HFFc6 (cell line): ENCODE results near the gene ZNF451. TPM values are rescaled to one million over a fixed set of nuclear protein-coding genes. Genes with fewer than 3 reads are reported as not detected.

Experiments
- DNase-seq: peaks from one replicate; pipeline ENCODE4 v3.0.0-alpha.2; 2018
- H3K27ac Mint-ChIP-seq: 2 replicates; pipeline ENCODE4 v1.8.0; 2020; ENCODE audit warnings: mild to moderate bottlenecking, mixed read lengths
- H3K27me3 Mint-ChIP-seq: 2 replicates; pipeline ENCODE4 v1.8.0; 2021; ENCODE audit warnings: mild to moderate bottlenecking, moderate library complexity, mixed read lengths; ENCODE audit not compliant: insufficient read depth
- H3K36me3 Mint-ChIP-seq: 2 replicates; pipeline ENCODE4 v1.8.0; 2021; ENCODE audit warnings: low read depth, mixed read lengths
- H3K4me1 Mint-ChIP-seq: 2 replicates; pipeline ENCODE4 v1.8.0; 2020; ENCODE audit warnings: low read depth, mixed read lengths
- H3K4me3 Mint-ChIP-seq: 2 replicates; pipeline ENCODE4 v1.8.0; 2020; ENCODE audit warnings: mild to moderate bottlenecking, moderate library complexity, mixed read lengths
- H3K9me3 Mint-ChIP-seq: 2 replicates; pipeline ENCODE4 v1.8.0; 2020; ENCODE audit warnings: mild to moderate bottlenecking, mixed read lengths
- total RNA-seq, 6 experiments: library from RNA; stranded (reverse); fragmentation: NEBNext Ultra II Directional; extraction: Animal tissue kit (Norgen Biotek cat#: 25700); gene quantifications; 2 replicates in 1 of 6; 3 replicates in 5 of 6; pipeline ENCODE4 v1.2.3, GENCODE V29; 2021
- TF ChIP-seq, protein P1 (sequence below): fragments of 200-600 bp; sonication (generic); IDR thresholded peaks from 2 replicates; pipeline ENCODE4 v1.5.0; 2021; ENCODE audit warnings: antibody characterized with exemption, mild to moderate bottlenecking

Gene ZNF451
- total RNA-seq, 6 experiments from 2014 or later, result 47.0 to 54.2 (median 47.7) TPM

DNA sequence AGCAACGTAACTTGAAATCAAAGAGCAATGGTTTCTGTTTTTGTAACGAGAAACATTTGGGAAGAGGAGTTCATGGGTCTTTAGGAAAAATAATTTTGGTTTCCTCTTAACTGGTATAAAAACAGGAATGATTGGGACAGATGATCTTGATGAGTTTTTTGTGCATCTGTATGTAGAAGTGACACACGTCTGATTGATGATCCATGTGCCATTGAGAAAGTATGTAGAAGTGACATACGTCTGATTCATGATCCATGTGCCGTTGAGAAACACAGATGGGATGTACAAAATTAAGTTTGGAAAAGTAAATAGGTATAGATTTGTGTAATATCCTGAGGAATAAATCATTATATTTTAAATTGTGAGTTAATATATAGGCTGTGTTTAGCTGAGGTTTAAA, 41.4 kb upstream of the ZNF451 start:
- Mint-ChIP-seq H3K36me3 (peaks cover 37% of the 10 kb centered on the region), H3K27me3 (peaks cover 12% of the 10 kb centered on the region), H3K9me3 (no peaks in the 10 kb centered on the region), H3K27ac (peak overlapping the region; percentile 50), H3K4me1 (peaks cover 35% of the 10 kb centered on the region), H3K4me3 (peak overlapping the region; percentile 86)
- no peak for DNase-seq
- TF ChIP-seq, protein P1, sequence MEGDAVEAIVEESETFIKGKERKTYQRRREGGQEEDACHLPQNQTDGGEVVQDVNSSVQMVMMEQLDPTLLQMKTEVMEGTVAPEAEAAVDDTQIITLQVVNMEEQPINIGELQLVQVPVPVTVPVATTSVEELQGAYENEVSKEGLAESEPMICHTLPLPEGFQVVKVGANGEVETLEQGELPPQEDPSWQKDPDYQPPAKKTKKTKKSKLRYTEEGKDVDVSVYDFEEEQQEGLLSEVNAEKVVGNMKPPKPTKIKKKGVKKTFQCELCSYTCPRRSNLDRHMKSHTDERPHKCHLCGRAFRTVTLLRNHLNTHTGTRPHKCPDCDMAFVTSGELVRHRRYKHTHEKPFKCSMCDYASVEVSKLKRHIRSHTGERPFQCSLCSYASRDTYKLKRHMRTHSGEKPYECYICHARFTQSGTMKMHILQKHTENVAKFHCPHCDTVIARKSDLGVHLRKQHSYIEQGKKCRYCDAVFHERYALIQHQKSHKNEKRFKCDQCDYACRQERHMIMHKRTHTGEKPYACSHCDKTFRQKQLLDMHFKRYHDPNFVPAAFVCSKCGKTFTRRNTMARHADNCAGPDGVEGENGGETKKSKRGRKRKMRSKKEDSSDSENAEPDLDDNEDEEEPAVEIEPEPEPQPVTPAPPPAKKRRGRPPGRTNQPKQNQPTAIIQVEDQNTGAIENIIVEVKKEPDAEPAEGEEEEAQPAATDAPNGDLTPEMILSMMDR, result no peak

DNA sequence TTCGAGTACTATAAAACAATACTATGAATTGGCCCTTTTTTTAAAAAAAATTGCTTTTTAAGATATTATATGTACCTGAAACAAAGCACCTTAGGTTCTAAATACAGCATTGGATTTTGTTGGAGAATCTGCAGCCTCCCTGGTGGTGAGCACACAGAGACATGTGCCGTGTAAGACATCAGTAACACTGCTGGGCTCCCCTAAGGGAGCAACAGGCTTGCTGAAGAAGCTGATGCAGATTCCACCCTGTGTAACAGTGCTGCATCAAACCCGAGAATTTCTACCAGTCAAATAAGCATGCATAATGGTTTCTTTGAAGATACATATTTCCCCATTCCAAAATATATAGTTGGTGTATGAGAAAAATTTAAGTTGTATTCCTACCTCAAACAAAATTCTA, 26.1 kb upstream of the ZNF451 start:
- Mint-ChIP-seq H3K9me3 (no peaks in the 10 kb centered on the region), H3K4me3 (no peak overlapping the region), H3K27ac (no peak overlapping the region), H3K36me3 (peaks cover 22% of the 10 kb centered on the region), H3K27me3 (no peaks in the 10 kb centered on the region), H3K4me1 (peaks cover 22% of the 10 kb centered on the region)
- TF ChIP-seq, protein P1, result no peak
- no peak for DNase-seq

DNA sequence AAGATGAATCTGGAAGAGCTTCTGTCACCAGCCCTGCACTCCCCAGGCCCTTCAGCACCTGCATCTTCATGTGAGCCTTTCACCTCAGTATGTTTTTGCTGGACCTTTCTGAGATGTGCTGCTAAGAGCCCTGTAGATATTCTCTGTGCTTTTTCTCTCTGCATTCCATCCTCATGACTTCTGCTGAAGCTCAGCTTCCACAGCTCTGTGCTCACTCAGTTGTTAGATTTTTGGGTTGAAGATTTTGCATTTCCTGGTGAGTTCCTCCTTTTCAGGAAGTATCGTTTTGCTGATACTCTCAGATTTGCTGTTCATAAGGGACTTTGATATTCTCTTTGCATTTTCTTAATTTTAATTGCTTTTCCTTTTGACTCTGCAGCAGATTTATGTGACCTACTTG, 25.2 kb upstream of the ZNF451 start:
- TF ChIP-seq, protein P1, result no peak
- Mint-ChIP-seq H3K27me3 (no peaks in the 10 kb centered on the region), H3K9me3 (no peaks in the 10 kb centered on the region), H3K36me3 (peaks cover 19% of the 10 kb centered on the region), H3K4me3 (no peak overlapping the region), H3K4me1 (peaks cover 22% of the 10 kb centered on the region), H3K27ac (peak overlapping the region; percentile 70)
- DNase-seq, result peak; percentile 28

DNA sequence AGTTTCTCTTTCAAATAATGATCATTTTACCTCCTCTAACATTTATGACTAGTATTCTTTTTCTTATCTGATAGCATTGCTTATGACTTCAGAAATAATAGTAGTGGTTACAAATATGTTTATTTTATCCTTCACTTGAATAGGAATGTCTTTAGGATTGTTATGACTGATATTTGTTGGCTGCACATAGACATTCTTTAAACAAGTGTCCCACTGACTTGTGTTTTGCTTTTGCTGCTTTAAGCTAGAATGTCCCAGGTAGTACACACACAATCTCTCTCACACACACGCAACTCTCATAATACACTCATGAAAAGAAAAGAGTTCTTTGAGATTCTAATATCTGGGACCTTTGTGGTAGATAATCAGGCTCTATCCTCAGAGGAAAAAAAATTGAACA, 21.9 kb upstream of the ZNF451 start:
- no peaks in the 10 kb centered on the region for H3K9me3 Mint-ChIP-seq
- DNase-seq, result no peak

DNA sequence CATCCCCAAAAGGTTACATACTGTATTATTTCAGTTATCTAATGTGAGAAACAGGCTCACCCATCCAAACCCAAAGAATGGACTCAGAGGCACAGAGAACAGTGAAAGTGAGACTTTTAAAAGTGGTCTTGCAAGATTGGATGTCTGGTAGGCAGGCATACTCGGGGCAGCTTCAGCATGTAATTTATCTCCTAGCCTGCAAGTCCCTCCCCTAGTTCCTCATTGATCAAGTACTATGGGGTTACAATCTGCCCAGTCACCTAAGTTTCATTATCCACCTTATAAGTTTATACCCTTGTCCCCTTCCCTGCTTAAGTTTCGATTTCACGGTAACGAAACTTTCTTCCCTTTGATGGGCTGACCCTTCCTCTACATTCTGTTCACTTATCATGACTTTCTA, 20.8 kb upstream of the ZNF451 start:
- TF ChIP-seq, protein P1, result no peak

More for the DNA sequence above, 21.9 kb upstream of the ZNF451 start:
- Mint-ChIP-seq H3K36me3 (peaks cover 4% of the 10 kb centered on the region), H3K27ac (no peak overlapping the region), H3K27me3 (no peaks in the 10 kb centered on the region), H3K4me1 (peaks cover 22% of the 10 kb centered on the region), H3K4me3 (no peak overlapping the region)
- TF ChIP-seq, protein P1, result no peak

DNA sequence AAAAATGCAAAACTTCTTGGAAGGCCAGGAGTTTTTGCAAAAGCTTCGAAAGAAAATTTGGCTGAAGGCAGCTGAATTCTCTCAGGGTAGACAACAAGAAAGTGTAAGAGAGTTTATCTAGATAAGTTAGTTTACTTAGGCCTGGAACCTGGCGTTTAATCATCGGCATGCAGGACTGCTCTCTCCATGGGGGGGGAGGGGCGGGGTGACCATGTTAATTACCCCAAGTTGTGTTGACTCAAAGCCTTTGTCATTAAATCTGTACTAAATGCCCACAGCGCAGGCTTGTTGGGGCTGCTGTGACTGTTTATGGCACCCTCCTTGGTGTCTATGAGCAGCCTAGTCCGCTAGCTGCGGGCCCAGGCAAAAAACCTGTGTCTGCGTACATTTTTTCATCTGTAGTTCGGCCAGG, 20.1 kb upstream of the ZNF451 start:
- Mint-ChIP-seq H3K36me3 (peaks cover 10% of the 10 kb centered on the region), H3K9me3 (no peaks in the 10 kb centered on the region), H3K27ac (no peak overlapping the region), H3K4me3 (no peak overlapping the region), H3K27me3 (no peaks in the 10 kb centered on the region), H3K4me1 (peaks cover 11% of the 10 kb centered on the region)
- DNase-seq, result no peak
- TF ChIP-seq, protein P1, result no peak

More for the DNA sequence above, 20.8 kb upstream of the ZNF451 start:
- no peaks in the 10 kb centered on the region for H3K9me3 Mint-ChIP-seq
- H3K4me1 Mint-ChIP-seq, result peaks cover 18% of the 10 kb centered on the region
- H3K27me3 Mint-ChIP-seq, result no peaks in the 10 kb centered on the region
- peaks cover 10% of the 10 kb centered on the region for H3K36me3 Mint-ChIP-seq
- H3K4me3 Mint-ChIP-seq, result no peak overlapping the region
- H3K27ac Mint-ChIP-seq, result no peak overlapping the region
- no peak for DNase-seq
